Neural progenitor cell (in vitro differentiated cells): ENCODE results near the gene RACGAP1.

Experiments
- EZH2 ChIP-seq: fragments of 200-600 bp; sonication (generic); IDR thresholded peaks from 2 replicates; pipeline ENCODE4 v1.6.1; 2017; ENCODE audit warnings: antibody characterized with exemption, mild to moderate bottlenecking, moderate library complexity
- EZH2phosphoT487 ChIP-seq: fragments of 200-600 bp; sonication (generic); IDR thresholded peaks from 2 replicates; pipeline ENCODE4 v1.6.1; 2017; ENCODE audit warnings: antibody characterized with exemption
- TF ChIP-seq, protein P1 (sequence below): fragments of 200-600 bp; sonication (generic); IDR thresholded peaks from 2 replicates; pipeline ENCODE4 v1.5.1; 2017; ENCODE audit warnings: antibody characterized with exemption, mild to moderate bottlenecking

DNA sequence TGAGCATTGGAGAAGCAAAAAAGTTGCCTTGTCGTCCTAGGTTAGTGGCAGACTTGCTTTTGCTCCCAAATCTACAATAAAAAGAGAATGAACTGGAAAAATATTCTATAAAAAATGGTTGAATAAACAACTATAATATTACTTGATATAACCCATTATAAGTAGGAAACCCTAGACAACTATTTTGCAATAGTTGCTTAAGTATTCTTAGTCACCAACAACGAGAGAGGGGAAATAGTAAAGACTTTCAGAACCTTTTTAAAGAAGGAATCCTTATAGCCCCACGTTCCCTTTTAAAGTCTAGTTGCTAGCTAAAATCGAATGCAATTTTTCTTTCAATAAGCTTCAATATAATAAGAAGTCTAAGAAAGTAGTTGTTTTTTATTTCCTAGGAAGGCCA lies 35.0 kb downstream of the RACGAP1 start:
- TF ChIP-seq, protein P1, sequence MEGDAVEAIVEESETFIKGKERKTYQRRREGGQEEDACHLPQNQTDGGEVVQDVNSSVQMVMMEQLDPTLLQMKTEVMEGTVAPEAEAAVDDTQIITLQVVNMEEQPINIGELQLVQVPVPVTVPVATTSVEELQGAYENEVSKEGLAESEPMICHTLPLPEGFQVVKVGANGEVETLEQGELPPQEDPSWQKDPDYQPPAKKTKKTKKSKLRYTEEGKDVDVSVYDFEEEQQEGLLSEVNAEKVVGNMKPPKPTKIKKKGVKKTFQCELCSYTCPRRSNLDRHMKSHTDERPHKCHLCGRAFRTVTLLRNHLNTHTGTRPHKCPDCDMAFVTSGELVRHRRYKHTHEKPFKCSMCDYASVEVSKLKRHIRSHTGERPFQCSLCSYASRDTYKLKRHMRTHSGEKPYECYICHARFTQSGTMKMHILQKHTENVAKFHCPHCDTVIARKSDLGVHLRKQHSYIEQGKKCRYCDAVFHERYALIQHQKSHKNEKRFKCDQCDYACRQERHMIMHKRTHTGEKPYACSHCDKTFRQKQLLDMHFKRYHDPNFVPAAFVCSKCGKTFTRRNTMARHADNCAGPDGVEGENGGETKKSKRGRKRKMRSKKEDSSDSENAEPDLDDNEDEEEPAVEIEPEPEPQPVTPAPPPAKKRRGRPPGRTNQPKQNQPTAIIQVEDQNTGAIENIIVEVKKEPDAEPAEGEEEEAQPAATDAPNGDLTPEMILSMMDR, result no peak
- TF ChIP-seq EZH2 (no peak), EZH2phosphoT487 (no peak)
